Psoas muscle (tissue), 8 donors: ENCODE measurements around the gene RORC. TPM values are rescaled to one million over a fixed set of nuclear protein-coding genes. Genes with fewer than 3 reads are reported as not detected.
"Not testable (repeated sequence)": the region's sequence is repeated elsewhere in the genome, so short reads cannot be mapped to it uniquely, and the experiment has no call there.

Experiments
- ATAC-seq, 4 donors: fragments of 200-7000 bp; cut with Tn5 transposase; one replicate each; pipeline ENCODE4 v1.9.1; 2020; ENCODE audit warnings: moderate library complexity in 3 of 4, mild to moderate bottlenecking in 2 of 4
- DNase-seq, 2 donors: peaks; one replicate each; pipeline ENCODE4 v3.0.0-alpha.2; 2020
- H3K27ac ChIP-seq: fragments of 200-600 bp; one replicate; pipeline ENCODE4 v1.8.0; 2022
- H3K27me3 ChIP-seq, 3 donors: fragments of 200-600 bp in 1 of 3; one replicate each; pipeline versions ENCODE4 v1.6.1 to v1.8.0; 2013 to 2022; ENCODE audit warnings: low read length in 2 of 3, mild to moderate bottlenecking in 2 of 3, moderate library complexity in 1 of 3; ENCODE audit not compliant: insufficient read depth in 3 of 3
- H3K36me3 ChIP-seq, 2 donors: fragments of 200-600 bp in 1 of 2; one replicate each; pipeline versions ENCODE4 v1.6.1 to v1.8.0; 2013 to 2022; ENCODE audit warnings: low read depth in 1 of 2, mild to moderate bottlenecking in 1 of 2, moderate library complexity in 1 of 2; ENCODE audit not compliant: insufficient read depth in 1 of 2
- H3K4me1 ChIP-seq: fragments of 200-600 bp; one replicate; pipeline ENCODE4 v1.8.0; 2022
- H3K4me3 ChIP-seq: fragments of 200-600 bp; one replicate; pipeline ENCODE4 v1.8.0; 2022; ENCODE audit warnings: mild to moderate bottlenecking
- H3K9me3 ChIP-seq: fragments of 200-600 bp; one replicate; pipeline ENCODE4 v1.8.0; 2022
- CTCF ChIP-seq: fragments of 200-600 bp; IDR thresholded peaks from one replicate; pipeline ENCODE4 v1.8.0; 2022; ENCODE audit warnings: antibody characterized with exemption
- WGBS, 3 donors: extraction: QIAGEN DNeasy Blood & Tissue Kit; methylation state at CpG; one replicate each; pipeline versions ENCODE4 v1.1.6 to v1.1.7; 2013; 5-methylcytosine and 5-hydroxymethylcytosine counted together
- intact Hi-C, 2 donors: fragments of 100-400 bp; cut with DNase I; formaldehyde crosslinking; loops; one replicate each; pipeline versions ENCODE4 v1.11.0 to v1.14.2; 2022
- polyA plus RNA-seq, 3 donors: library from polyadenylated mRNA; stranded (reverse); fragments of 200-250 nt; gene quantifications; one replicate each; pipeline ENCODE4 v1.2.3, GENCODE V29; 2013
- total RNA-seq, 4 donors: library from RNA; stranded (reverse); fragmentation: NEBNext Ultra II Directional in 2 of 4; extraction: Animal tissue kit (Norgen Biotek cat#: 25700) in 2 of 4; gene quantifications; one replicate each; pipeline versions ENCODE4 v1.2.1 to v1.2.4, GENCODE V29; 2021 to 2023
- donor health status: healthy with polysubstance abuse.
- donor health status: DM: no; HTN: no; CAD: no; lungs with moderate emphysema.
- donor health status: Bipolar disorder and iron deficiency.
- donor health status: healthy.
- donor health status: DM: yes; HTN: yes; CAD: no.
- donor health status: DM: no; HTN: no; CAD: no.
- donor health status: DM: no; HTN: no; CAD: no.
- donor health status: DM: yes; HTN: yes; CAD: no.

Gene RORC
- total and polyA plus RNA-seq, 7 donors, result 3.5 to 109 (median 62.9) TPM

GRCh38 chr1:151787689-151788088 is 43.9 kb downstream of the RORC start:
- peaks cover 12% of the 10 kb centered on the region for H3K4me1 ChIP-seq
- H3K4me3 ChIP-seq, result no peak overlapping the region
- ATAC-seq (no peak), DNase-seq (no peak)
- 89 to 96% (median 95%) methylated on average over 3 of the region's 3 CpGs for WGBS, 3 donors
- H3K27ac ChIP-seq, result no peak overlapping the region
- TF ChIP-seq CTCF, result no peak
- H3K36me3 ChIP-seq, result peaks cover 0 to 1% of the 10 kb centered on the region in 2 donors
- no peaks in the 10 kb centered on the region for H3K27me3 ChIP-seq
- intact Hi-C loops, result no loop called here
- H3K9me3 ChIP-seq, result no peaks in the 10 kb centered on the region

DNA sequence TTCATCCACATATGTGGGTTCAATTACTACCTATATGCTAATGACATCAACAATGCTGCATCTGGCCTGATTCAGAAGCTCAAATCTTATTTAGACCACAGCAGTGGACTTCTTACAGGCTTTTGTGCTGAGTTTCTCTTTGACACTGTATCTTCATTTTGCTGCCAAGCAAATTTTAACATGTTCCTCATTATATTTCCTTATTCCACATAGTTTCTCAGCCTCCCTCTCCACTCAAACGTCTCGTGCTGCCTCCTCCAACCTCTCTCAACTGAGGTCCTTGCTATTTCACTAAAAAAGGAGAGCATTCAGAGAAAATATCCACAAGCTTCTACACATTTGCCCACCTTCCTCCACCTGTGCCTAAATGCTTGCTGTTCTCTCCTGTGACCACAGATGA is 47.8 kb downstream of the RORC start:
- H3K4me3 ChIP-seq, result no peak overlapping the region
- intact Hi-C loops, result no loop called here
- H3K4me1 ChIP-seq, result no peaks in the 10 kb centered on the region
- no peak for TF ChIP-seq CTCF
- no peaks in the 10 kb centered on the region for H3K27me3 ChIP-seq
- WGBS, 3 donors, result 60 to 78% (median 75%) methylated on average over 2 of the region's 2 CpGs
- no peak overlapping the region for H3K27ac ChIP-seq
- no peaks in the 10 kb centered on the region for H3K9me3 ChIP-seq
- H3K36me3 ChIP-seq, result peaks cover 0 to 39% of the 10 kb centered on the region in 2 donors
- ATAC-seq (no peak), DNase-seq (no peak)

GRCh38 chr1:151782741-151783140 is 48.9 kb downstream of the RORC start:
- Histone ChIP-seq H3K36me3 (peaks cover 3 to 50% of the 10 kb centered on the region in 2 donors), H3K4me1 (no peaks in the 10 kb centered on the region), H3K27ac (no peak overlapping the region), H3K27me3 (no peaks in the 10 kb centered on the region), H3K9me3 (no peaks in the 10 kb centered on the region), H3K4me3 (no peak overlapping the region)
- no peak for TF ChIP-seq CTCF
- ATAC-seq (no peak), DNase-seq (no peak)
- WGBS, 3 donors, result 88 to 91% (median 90%) methylated on average over 3 of the region's 3 CpGs
- intact Hi-C loops, result no loop called here

DNA sequence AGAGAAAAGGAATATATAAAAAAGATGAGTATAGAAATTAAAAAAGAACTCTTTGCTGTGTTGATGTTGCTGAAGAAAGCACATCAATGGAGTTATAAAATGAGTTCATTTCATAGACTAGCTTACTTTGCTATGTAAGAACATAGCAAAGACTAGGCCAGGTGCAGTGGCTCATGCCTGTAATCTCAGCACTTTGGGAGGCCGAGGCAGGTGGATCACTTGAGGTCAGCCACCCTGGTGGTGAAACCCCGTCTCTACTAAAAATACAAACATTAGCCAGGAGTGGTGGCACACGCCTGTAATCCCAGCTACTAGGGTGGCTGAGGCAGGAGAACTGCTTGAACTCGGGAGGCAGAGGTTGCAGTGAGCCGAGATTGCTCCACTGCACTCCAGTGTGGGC is 49.6 kb downstream of the RORC start:
- peaks cover 3 to 54% of the 10 kb centered on the region in 2 donors for H3K36me3 ChIP-seq
- ATAC-seq, H3K9me3 ChIP-seq, H3K27me3 ChIP-seq, H3K27ac ChIP-seq, H3K4me3 ChIP-seq, DNase-seq, intact Hi-C loops, H3K4me1 ChIP-seq: not testable (repeated sequence)
- 75 to 82% (median 79%) methylated on average over 5 of the region's 5 CpGs for WGBS, 3 donors

GRCh38 chr1:151780736-151781135 is 50.9 kb downstream of the RORC start:
- DNase-seq, H3K27me3 ChIP-seq, ATAC-seq, H3K4me3 ChIP-seq, H3K4me1 ChIP-seq, H3K9me3 ChIP-seq, intact Hi-C loops, H3K27ac ChIP-seq: not testable (repeated sequence)
- 94 to 97% (median 94%) methylated on average over 5 of the region's 5 CpGs for WGBS, 3 donors
- H3K36me3 ChIP-seq, result peaks cover 3 to 67% of the 10 kb centered on the region in 2 donors

GRCh38 chr1:151779852-151780251 is 51.8 kb downstream of the RORC start:
- intact Hi-C loops, result no loop called here
- Histone ChIP-seq H3K4me3 (no peak overlapping the region), H3K27ac (no peak overlapping the region), H3K27me3 (no peaks in the 10 kb centered on the region), H3K4me1 (no peaks in the 10 kb centered on the region), H3K36me3 (peaks cover 3 to 76% of the 10 kb centered on the region in 2 donors), H3K9me3 (no peaks in the 10 kb centered on the region)
- WGBS, 3 donors, result 72 to 87% (median 85%) methylated on average over 4 of the region's 4 CpGs
- TF ChIP-seq CTCF, result no peak
- DNase-seq (no peak), ATAC-seq (no peak)
